Islet of Langerhans (tissue), 1 donor: ENCODE measurements around the gene NLGN1.
A peak's percentile ranks its signal among the peaks of the same experiment; 100 is the strongest.

Experiments
- FAIRE-seq: peaks from one replicate; lab custom pipeline; 2011; peaks lifted over from hg19 to GRCh38; lab: Jason Lieb, UNC

NLGN1 gene

DNA sequence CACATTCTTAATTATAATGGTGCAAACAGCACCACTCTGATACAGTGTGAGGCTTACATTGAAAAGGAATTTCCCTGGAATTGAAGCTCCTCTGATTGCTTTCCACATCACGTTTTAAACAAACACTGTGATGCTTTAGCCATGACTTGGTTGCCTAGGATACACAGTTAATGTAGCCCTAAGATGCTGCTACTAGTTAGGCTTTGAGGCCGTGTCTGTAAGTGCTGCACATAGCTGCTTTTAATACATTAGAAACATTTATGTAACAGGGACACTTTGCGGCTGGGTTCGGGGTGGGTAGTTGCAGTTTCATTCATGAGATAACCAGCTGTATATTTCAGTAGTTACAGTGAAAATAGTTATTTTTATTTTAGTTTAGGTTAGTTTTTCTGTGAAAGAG, 334.7 kb downstream of the NLGN1 start:
- no peak for FAIRE-seq

- peak; percentile 97 for FAIRE-seq
Observed at GRCh38 chr3:173733029-173733652, 335.6 kb downstream of the NLGN1 start.

- FAIRE-seq: no peak
Observed at GRCh38 chr3:173734473-173734872, 336.9 kb downstream of the NLGN1 start.

- no peak for FAIRE-seq
Observed at GRCh38 chr3:173734895-173735294, 337.4 kb downstream of the NLGN1 start.

GRCh38 chr3:173735841-173736240, 338.3 kb downstream of the NLGN1 start:
- FAIRE-seq: no peak

- FAIRE-seq: no peak
Observed at GRCh38 chr3:173737167-173737808, 339.7 kb downstream of the NLGN1 start.

- FAIRE-seq: peak; percentile 38
Observed at GRCh38 chr3:173739726-173740125, 342.2 kb downstream of the NLGN1 start.

GRCh38 chr3:173742491-173742890, 344.9 kb downstream of the NLGN1 start:
- FAIRE-seq: no peak

GRCh38 chr3:173743111-173743510, 345.6 kb downstream of the NLGN1 start:
- FAIRE-seq: no peak

- FAIRE-seq: no peak
Observed at GRCh38 chr3:173743516-173743915, 346.0 kb downstream of the NLGN1 start.

GRCh38 chr3:173744479-173744878, 346.9 kb downstream of the NLGN1 start:
- FAIRE-seq: peak; percentile 5

GRCh38 chr3:173744895-173745294, 347.4 kb downstream of the NLGN1 start:
- FAIRE-seq: no peak

- FAIRE-seq: no peak
Observed at GRCh38 chr3:173745952-173746682, 348.6 kb downstream of the NLGN1 start.

DNA sequence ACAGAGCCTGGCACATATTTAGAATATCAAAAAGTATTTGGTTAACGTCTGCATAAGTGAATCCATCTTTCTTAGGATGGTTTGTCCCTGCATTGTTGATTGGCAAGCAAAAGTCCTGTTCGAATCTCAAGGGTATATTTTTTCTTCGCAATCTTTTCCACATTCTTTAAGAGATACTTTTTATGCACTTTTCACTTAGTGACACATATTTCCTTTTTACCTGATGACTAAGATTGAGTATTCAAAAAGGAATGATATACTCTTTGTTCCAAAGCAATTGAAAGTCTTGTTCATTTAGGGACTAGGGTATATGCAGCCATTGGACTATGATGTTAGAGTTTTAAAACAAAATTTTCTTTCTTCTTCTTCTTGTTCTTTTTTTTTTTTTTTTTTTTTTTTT, 349.9 kb downstream of the NLGN1 start:
- FAIRE-seq: peak; percentile 27

DNA sequence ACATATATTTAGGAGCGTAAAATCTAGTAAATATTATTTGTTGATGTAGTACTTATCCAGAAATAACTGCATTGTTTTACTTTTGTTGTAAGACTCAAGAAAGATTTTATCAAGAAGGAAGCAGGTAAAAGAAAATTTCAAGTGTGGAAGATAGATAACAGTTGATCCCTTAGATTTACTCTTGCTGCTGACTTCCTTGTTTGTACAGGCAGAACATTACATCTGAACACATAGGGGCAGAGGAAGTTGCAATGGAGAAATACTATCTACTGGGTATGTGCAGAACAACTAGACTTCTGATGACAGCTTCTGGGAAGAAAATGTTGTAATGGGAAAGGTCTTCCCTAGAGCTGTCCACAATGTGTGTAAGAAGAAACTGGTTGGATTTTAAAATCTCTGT, 350.6 kb downstream of the NLGN1 start:
- FAIRE-seq: no peak

DNA sequence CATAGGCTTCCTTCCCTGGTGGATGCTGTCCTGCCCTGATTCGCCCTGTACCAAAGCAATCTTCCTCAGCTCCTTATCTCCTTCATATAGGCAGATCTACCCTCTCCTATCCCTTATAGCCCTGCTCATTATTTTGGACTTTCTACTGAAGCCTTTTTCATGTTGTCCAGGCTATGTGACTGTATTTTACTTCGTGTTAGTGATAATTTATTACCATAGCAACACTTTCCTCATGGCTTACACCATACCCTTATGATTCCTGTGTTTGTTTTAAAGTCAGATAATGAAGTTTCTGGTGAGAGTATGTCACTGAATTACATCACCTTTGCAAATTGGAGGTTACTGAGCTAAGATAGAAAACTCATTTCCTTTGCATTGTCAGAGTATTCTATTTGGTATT, 352.6 kb downstream of the NLGN1 start:
- FAIRE-seq: peak; percentile 85

DNA sequence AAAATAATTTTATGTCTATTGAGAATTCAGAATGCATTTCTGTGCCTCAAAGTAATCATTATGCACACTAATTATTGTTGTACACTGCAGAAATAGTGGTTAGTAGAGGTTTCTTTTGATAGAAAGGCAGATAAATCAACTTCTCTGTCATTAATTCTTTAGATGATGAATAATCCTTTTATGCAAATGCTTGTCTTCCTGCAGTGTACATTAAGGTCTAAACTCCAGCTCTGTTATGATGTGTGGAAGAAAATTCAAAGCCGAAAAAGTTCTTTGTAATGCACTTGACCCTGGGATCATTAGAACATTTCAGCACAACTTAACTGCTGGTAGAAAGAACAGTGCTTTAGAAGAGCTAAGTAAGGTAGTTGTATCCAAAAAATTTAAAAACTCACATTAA, 353.0 kb downstream of the NLGN1 start:
- no peak for FAIRE-seq

- no peak for FAIRE-seq
Observed at GRCh38 chr3:173753593-173753992, 356.0 kb downstream of the NLGN1 start.

- FAIRE-seq: no peak
Observed at GRCh38 chr3:173755161-173755560, 357.6 kb downstream of the NLGN1 start.

DNA sequence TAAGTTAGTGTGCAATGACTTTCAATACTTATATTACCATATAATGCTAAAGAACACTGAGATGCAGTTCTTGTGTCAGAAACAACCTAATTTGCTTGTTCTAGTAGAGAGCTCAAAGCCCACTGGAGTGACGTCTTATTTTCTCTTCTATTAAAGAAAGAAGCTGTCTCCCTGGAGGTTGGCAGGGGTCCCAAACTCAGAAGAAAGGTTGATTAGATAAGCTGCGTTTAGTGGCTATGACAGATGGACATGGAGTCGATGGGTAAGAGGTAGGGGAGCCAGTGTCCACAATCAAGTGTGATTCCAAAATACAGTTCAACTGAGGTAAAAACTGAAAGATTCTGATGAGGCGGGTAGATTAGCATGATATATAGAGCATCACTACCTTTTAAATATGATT, 363.6 kb downstream of the NLGN1 start:
- FAIRE-seq: no peak

DNA sequence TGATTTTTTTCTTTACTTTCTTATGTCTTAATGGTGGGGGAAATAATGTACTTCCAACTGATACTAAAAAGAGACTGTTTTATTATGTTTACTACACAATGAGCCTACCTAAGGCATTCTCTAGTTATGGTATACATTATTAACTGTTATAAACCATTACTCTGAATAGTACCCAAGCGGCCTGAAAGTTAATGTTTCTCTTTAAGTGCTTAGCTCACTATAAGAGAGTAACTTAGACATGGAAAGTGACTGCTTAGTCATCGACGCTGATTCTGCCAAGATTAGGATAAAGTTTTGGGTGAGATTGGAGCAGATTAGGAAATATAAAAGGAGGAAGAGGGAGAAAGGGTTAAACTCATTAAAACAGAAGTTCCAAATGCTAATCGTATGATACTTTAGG, 365.0 kb downstream of the NLGN1 start:
- no peak for FAIRE-seq

DNA sequence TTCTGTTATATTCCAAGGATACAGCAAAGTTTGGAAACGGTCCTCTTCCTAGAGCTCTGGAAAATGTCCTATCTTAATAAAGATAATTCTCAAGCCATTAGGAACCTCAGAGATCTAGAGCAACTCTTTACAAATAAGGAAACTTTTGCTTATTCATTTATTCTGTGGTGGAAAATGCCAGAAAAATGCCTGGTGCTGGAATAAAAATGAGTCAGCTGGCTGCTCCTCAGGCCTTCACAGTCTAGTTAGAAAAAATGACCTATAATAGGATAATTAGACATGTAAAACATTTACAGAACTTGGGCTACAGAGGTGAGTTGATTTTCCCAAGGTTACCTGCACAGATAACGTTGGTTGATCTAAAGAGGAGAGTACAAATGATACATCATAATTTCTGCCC, 372.5 kb downstream of the NLGN1 start:
- no peak for FAIRE-seq

DNA sequence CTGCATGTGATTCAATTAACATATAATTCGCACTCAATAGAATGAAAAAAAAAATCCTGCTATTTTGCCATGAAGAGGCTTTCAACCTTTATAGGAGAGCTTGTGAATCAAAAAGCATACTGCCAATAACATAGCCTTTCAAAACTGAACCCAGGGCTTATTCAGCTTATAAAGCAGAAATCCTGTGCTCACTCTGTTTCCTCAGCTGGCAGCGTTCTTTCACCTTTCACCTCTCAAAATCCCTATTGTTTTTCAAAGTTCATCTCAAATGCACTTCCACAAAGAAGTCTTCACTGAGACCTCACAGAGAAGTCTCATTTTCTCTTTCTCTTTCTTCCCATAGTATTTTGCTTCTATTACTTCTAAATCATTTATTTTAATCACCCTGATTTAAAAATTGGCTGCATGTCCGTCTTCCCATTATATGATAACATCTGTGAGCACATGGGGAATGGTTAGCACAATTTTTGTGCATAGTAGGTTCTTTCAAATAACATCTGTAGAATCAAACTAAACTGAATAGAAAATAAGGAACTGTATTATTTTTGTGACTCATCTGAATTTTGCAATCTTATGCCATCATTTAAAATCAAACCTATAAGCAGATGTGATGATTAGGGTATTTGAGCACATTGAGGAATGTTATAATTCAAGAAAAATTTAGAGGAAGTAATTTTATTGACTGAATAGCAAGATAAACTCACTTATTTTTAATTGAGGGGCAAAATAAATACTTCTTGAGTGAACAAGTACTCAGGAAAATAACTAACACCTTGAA, 373.4 kb downstream of the NLGN1 start:
- no peak for FAIRE-seq
